ENCODE results near the gene RIC3.

- TF ChIP-seq, protein P1, sequence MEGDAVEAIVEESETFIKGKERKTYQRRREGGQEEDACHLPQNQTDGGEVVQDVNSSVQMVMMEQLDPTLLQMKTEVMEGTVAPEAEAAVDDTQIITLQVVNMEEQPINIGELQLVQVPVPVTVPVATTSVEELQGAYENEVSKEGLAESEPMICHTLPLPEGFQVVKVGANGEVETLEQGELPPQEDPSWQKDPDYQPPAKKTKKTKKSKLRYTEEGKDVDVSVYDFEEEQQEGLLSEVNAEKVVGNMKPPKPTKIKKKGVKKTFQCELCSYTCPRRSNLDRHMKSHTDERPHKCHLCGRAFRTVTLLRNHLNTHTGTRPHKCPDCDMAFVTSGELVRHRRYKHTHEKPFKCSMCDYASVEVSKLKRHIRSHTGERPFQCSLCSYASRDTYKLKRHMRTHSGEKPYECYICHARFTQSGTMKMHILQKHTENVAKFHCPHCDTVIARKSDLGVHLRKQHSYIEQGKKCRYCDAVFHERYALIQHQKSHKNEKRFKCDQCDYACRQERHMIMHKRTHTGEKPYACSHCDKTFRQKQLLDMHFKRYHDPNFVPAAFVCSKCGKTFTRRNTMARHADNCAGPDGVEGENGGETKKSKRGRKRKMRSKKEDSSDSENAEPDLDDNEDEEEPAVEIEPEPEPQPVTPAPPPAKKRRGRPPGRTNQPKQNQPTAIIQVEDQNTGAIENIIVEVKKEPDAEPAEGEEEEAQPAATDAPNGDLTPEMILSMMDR (IDR thresholded peaks at IDR 0.05; ENCODE audit: low read length) = no peak
- no peak for TF ChIP-seq EZH2 (IDR thresholded peaks at IDR 0.05; ENCODE audit: borderline replicate concordance, low read length)
Observed at GRCh38 chr11:8060801-8061554, 107.8 kb downstream of the RIC3 start.

Data from OCI-LY1 (cell line).